GM18507 (cell line): ENCODE results near the gene FANCC.
"Not testable (repeated sequence)": the region's sequence is repeated elsewhere in the genome, so short reads cannot be mapped to it uniquely, and the experiment has no call there.

ENCODE experiments used
- DNase-seq: peaks from one replicate; pipeline ENCODE4 v3.0.0; 2011; ENCODE audit warnings: low read depth; ENCODE audit not compliant: insufficient read length; ENCODE audit errors: extremely low spot score
- FAIRE-seq: peaks from 2 replicates; lab custom pipeline; 2011; peaks lifted over from hg19 to GRCh38; lab: Jason Lieb, UNC

Gene FANCC

DNA sequence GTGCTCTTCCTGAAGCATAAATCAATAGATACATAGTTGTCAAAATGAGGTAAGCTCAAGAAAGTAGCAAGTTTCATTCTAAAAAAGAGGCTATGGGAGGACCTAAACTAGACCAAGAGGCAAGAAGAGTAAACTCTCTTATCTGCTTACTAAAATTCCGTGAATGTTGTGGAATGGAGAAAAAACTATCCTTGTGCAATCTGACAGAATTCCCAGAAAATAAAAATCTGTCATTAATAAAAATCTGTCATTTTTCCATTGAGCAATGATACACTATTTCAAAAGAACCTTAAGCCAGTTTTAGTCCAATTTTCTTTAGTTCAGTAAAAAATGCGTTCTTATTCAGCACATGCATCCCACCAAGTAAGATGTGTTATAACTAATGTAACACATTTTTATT, 15.9 kb upstream of the FANCC start:
- FAIRE-seq = no peak
- DNase-seq = no peak

DNA sequence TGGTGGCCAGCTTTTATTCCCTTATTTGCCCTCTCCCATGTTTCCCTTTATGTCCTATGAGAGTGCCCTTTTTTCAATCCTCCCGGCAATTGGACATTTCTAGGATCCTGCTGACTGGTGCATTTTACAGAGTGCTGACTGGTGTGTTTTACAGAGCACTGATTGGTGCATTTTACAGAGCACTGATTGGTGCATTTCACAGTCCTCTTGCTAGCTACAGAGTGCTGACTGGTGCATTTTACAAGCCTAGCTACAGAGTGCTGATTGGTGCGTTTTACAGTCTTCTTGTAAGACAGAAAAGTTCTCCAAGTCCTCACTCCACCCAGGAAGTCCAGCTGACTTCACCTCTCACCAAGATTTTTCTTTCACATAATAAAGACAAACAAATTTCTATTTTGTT, 15.4 kb upstream of the FANCC start:
- FAIRE-seq (no peak), DNase-seq (no peak)

DNA sequence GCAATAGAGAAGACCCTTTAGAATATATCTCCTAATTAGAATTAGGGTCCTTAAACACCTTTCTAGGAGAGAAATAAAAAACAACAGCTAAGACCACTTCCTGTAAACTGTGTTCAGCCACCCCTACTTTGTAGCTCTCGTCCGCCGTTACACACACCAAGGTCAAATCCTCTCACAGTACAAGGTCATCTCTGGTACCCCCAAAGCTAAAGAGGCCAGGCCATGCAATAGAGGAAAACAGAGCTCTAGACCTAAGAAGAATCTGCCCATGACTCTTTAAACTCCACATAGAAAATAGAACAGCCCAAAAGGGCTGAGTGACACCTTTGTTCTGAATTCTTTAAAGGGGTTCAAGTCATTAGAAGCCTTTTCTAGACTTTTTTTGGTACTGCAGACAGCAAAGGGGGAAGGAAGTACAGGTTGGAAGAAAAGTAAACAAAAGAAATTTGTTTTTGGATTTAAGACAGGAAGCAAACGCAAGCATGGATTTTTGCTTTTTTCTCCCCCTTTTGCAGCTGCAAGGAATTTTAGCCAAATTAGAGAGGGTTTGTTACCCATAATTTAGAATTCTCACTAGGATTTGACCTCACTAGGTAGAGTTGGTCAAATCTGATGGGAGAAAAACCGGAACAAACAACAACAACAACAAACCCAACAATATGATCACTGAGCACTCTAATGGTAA, 13.4 kb upstream of the FANCC start:
- FAIRE-seq (no peak), DNase-seq (no peak)

DNA sequence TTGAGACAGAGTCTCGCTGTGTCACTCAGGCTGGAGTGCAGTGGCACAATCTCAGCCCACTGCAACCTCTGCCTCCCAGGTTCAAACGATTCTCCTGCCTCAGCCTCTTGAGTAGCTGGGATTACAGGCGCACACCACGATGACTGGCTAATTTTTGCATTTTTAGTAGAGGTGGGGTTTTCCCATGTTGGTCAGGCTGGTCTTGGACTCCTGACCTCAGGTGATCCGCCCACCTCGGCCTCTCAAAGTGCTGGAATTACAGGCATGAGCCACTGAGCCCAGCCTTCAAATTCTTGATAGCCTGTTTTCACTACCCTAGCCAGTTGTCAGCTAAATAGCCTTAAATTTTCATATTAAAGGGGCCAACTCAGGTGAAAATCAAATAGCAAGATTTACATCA, 11.6 kb upstream of the FANCC start:
- DNase-seq, FAIRE-seq: not testable (repeated sequence)

DNA sequence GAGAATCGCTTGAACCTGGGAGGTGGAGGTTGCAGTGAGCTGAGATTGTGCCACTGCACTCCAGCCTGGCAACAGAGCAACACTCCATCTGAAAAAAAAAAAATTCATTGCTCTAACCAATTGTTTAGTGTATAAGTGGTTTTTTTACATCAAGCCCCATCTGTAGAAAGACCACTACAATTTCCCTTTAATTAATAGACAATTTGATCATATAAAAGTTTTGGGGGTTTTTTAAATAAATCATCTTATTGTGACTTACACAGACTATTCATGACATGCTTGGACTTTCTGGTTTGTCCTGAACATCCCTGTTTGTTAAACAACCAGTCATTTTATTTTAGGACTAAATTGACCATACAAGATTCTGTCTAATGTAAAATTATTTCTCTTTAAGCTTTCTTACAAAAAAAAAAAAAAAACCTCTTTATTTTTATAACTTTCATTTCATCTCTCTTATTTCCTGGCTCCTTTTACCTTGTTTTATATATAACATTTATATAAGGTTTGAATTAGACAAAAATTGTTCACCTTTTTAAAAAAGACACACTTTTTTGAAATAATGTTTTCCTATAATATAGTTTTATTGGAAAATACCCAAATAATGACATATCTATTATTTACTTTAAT, 9.8 kb upstream of the FANCC start:
- no peak for FAIRE-seq
- DNase-seq = no peak

DNA sequence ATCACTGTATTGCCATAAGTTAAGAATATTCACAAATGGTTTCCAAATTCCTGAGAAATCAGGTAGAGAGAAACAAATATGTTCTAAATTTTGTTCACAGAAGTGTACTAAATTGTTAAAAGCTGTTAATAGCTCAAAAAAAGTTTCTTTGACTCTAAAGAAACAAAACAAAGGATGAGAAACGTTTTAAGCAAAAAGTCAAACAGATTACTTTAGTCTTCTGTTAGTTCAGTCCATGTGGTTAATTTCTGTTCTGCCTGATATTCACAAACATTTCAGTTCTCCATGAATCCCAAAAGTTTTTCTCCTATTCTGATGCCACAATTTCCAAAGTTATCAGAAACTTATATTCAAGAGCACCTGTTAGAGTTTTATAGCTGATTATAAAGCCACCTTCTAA, 7.7 kb upstream of the FANCC start:
- FAIRE-seq (no peak), DNase-seq (no peak)

GRCh38 chr9:95317893-95318211, 343 bp upstream of the FANCC start:
- no peak for DNase-seq
- no peak for FAIRE-seq

DNA sequence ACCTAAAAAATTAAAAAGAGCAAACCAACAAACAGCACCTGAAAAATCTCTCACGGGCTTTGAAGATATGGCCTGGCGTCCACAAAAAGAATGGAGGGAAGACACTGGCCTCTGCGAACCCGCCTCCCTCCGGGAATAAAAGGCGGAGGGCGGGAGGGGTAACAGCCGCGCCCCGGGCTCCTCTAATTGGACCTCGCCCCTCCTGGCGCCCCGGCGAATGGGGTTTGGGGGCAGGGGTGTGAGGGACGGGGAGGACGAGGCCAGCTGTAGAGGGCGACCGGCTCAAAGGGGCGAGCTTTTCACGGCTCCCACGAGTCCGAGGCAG, 753 bp downstream of the FANCC start:
- DNase-seq (peak; percentile 23), FAIRE-seq (no peak)

DNA sequence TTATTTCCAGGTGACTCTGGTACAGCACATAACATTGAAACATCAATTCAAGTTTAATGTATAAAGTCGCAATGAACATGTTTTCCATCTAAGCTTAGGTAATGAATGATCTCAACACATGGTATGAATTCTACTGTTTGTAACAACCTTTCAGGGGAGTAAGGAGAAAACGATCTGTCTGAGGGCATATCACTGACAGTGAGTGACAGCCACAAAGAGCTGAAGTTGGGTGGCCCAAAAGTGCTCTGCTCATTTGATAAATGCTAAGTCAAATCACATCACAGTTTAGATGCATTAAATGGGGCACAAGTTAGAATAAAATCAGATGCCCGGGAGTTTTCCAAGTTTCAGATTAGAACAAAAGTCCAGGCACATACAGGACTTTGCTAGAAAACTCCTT, 1.2 kb downstream of the FANCC start:
- DNase-seq (no peak), FAIRE-seq (no peak)

DNA sequence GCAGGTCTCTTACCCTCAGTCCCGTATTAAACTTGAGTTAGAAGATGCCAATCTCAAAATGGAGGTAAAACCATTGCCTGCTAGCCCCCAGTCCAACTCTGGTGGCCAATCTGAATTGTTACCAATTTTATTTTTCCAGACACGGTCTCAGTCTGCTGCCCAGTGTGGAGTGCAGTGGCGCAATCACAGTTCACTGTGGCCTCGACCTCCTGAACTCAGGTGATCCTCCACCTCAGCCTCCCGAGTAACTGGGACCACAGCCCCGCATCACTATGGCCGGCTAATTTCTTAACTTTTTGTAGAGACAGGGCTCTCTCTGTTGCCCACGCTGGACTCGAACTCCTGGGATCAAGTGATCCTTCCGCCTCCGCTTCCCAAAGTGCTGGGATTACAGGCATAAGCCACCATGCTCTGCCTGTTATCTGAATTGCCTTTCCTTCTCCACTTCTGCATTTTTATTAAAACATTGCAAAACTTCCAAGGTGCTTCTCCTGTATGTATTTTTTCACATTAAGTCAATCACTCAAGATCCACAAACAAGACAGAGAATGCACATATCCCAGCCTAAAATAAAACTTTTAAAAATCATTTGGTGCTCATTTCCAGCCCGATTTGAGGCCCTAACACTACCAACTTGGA, 2.3 kb downstream of the FANCC start:
- DNase-seq = no peak
- no peak for FAIRE-seq

- no peak for DNase-seq
- FAIRE-seq = no peak
Observed at GRCh38 chr9:95313010-95313498, 4.5 kb downstream of the FANCC start.

DNA sequence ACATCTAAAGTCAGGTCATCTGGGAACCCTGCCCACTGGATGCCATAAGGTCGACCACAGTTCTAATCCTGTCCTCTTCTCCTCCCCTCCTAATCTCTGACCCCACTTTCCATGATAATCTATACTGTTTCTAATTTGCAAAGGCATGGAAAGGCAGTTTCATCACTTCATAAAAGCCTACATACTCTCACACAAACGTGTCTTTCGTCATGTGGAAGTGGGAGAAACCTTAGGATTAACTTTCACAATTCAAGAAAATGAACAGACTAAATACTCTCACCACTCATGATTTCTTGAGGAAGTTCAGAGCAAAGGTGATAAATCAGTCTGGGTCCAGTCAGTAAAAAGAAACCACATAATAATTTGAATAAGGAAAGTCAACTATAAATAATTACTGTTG, 5.5 kb downstream of the FANCC start:
- no peak for DNase-seq
- FAIRE-seq = no peak

DNA sequence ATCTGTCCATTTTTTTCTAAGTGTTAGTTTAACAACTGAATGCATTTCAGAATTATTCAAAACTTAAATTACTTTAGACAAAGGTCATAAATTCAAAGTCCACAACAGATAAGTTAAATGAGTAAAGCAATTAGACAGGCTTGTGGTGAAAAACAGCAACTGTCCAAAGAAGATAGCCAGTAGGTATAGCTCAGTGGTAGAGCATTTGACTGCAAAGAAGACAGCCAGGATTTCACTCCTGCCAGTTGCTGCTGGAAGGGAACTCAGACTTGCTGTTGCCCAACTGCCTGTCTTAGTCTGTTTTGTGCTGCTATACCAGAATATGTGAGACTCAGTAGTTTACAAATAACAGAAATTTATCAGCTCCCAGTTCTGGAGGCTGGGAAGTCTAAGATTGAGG, 10.0 kb downstream of the FANCC start:
- FAIRE-seq (no peak), DNase-seq (no peak)

GRCh38 chr9:95306819-95307218, 10.7 kb downstream of the FANCC start:
- DNase-seq (no peak), FAIRE-seq (no peak)

GRCh38 chr9:95305770-95306492, 11.6 kb downstream of the FANCC start:
- DNase-seq (no peak), FAIRE-seq (no peak)

DNA sequence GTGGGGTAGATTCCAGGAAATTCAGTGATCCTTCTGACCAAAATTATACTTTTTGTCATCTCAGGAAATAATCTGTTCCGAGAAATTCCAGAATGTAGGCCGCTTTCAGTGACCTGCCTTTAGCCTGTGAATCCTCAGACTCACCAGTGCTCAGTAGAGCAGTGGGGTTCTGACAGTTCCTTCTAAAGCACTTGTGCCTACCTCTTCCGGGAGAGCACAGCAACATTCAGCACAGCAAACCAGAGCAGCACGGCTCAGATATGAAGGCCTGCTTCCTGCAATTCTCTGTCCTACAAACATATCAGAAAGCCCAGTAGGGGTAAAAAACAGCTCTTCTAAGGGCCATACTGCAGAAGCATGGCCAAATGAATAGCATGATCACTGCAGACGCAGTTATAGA, 15.0 kb downstream of the FANCC start:
- DNase-seq = no peak
- no peak for FAIRE-seq

- FAIRE-seq (no peak), DNase-seq (no peak)
Observed at GRCh38 chr9:95297760-95298159, 19.7 kb downstream of the FANCC start.

- FAIRE-seq (no peak), DNase-seq (no peak)
Observed at GRCh38 chr9:95297316-95297715, 20.2 kb downstream of the FANCC start.

- no peak for DNase-seq
Observed at GRCh38 chr9:95296761-95297160, 20.7 kb downstream of the FANCC start.

GRCh38 chr9:95293296-95293695, 24.2 kb downstream of the FANCC start:
- not testable (repeated sequence) for DNase-seq, FAIRE-seq

More at GRCh38 chr9:95296761-95297160, 20.7 kb downstream of the FANCC start:
- no peak for FAIRE-seq

- DNase-seq (no peak), FAIRE-seq (no peak)
Observed at GRCh38 chr9:95292226-95292625, 25.3 kb downstream of the FANCC start.
